Stromal cell of bone marrow (primary cell): ENCODE data around the gene TEAD1.
"Not testable (repeated sequence)": the region's sequence is repeated elsewhere in the genome, so short reads cannot be mapped to it uniquely, and the experiment has no call there.

Experiments used
- DNase-seq: peaks from one replicate; pipeline ENCODE4 v3.0.0-alpha.2; 2012; ENCODE audit warnings: low read depth

TEAD1 gene

DNA sequence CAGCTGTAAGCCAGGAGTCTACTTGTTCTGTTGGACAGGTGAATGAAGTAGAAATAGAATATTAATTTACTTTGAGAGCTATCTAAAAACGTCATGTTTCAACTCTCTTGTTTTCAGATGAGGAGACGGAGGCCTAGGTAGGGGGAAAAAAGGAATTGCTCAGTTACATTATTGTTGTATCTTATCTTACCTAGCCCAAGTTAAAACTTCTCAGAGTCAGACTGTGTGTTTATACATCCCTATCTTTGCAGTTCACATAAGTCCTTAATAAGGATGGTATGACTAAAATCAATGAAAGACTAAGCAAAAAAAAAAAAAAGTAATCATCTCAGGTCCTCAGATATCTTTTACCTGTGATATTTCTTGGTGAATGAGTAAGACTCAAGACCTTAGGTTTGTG lies 62.8 kb downstream of the TEAD1 start:
- DNase-seq = no peak

DNA sequence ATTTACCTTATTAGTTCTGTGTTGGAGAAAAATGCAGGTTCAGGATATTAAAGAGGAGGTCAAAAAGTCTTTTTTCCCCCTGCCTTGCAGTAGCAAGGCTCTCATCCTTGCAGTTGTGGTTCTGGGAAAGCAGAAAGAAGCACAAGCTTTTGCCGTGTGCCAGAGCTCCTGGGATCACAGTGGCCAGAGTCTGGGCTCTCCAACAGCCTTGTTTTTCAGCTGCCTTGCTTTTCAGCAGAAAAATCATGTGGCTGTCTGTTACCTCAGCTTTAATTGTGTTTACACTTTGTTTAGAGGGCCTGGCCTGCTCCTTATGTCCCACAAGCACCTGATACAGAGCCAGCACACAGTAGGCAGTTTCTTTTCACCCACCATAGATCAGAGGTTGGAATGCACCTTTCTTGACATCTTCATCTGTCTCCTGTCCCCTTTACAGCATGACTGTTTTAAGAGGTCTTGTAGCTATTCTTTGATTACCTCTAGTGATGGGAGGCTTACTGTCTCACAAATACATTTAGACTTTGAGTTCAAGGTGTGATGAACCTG lies 67.5 kb downstream of the TEAD1 start:
- no peak for DNase-seq

DNA sequence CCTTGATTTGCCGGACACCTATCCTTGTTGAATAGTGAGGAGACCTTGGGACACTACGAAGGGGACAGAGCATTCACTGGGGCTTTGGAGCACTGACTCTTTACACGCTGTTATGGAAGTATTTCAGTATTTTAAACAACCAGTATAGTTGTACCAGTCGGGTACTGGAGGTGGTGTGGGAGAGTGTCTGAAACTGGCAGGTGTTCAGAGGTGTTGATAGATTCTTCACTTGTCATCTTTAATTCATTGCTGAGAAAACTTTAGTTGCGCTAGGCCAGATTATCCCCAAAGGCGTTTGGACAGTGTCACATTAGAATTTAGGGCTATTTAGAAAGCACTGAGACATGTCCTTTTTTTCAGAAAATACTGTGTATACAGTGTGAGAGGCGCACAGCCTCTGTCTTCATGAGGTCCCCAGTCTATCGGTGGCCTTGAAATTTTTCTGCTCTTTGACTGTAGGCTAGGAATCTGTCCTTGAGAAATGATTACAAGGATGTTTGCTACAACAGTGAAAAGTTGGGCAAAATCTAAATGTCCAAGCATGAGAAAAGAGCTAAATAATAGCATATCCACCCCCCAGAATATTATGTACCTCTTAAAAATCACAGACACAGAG lies 69.7 kb downstream of the TEAD1 start:
- no peak for DNase-seq

DNA sequence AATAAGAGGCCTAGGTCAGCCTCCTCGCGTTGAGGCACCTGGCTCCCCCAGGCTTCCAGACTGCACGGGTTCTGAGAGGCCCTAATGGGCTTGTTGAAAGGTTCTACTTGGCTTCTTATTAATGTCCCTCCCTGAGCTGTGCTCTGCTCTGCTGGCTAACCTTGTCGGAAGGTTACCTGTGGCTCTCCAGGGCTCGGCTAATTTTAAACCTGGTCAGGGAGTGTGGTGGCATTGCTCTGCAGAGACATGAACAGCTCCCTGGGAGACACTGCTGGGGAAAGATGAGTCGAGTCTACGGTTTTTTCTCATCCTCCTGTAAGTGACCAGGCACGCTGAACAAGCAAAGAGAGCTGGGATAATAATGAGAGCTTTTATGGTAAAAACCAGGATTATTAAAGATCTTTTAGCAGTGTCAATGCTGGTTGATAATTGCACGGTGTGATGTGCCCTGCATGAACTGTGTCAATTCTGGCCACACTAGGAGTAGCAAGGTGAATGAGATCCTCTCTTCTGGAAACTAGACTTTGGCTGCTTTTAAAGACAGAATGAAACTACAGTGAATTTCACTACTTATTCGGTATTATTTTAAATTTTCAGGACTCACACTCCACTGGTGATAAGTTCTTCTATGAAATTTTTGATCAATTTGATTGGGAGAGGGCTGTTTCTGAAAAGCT lies 70.7 kb downstream of the TEAD1 start:
- no peak for DNase-seq

DNA sequence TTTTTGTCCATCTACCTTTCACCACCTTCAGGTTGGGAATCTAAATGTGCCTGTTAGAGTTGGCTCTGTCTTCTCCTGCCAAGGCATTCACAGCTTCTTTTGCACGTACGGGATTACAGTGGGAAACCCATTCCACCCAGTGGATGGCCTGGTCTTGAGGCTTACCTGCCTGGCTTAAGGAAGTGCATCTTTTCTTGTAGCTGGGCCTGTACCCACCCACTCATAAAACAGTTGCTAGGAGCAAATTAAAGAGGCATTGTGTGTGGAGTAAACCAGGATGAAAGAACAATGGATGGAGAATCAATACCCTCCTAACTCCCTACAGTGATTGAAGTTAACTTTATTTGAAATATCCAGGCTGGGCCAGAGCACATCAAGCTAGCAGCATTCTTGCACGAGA lies 71.6 kb downstream of the TEAD1 start:
- no peak for DNase-seq

DNA sequence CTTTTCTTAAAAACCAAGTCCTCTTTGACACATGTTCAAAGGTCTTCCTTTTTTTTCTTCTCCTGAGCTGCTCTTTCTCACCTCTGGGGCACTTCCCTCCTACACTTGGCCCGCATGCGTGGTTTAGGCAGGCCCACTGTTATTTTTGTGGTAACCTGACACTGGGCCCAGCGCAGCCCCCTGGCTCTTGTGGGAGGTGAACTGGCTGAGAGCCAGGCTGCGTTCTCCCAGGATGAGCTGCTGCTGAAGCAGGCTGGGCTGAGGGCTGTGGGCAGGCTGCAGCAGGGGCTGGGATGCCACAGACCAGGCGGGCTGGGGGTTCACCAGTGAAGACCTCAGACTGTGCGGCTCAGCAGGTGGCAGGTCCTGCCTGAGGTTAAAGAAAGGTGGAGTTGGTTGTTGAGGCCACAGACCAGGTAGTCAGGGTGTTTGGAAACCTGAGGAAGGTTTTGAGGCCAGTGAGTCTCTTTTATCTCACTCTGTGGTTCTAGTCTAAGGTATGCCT lies 72.4 kb downstream of the TEAD1 start:
- peak; percentile 40 for DNase-seq

DNA sequence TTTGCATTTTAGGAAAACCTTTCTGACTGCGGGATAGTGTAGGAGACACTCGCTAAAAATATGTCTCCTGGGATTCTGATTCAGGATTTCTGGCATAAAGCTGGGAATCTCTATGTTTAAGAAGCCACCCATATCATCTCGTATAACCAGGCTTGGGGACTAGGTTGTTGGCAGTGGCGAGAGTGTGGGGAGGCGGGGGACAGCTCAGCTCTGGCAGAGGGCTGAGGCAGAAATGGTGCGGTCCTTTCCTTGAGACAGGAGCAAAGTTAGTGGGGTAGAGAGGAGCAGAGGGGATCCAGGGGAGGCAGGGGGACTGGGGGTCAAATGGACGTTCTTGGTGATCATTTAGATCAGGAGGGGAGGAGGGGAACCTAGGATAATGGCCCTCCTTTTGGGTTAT lies 74.3 kb downstream of the TEAD1 start:
- DNase-seq = no peak

DNA sequence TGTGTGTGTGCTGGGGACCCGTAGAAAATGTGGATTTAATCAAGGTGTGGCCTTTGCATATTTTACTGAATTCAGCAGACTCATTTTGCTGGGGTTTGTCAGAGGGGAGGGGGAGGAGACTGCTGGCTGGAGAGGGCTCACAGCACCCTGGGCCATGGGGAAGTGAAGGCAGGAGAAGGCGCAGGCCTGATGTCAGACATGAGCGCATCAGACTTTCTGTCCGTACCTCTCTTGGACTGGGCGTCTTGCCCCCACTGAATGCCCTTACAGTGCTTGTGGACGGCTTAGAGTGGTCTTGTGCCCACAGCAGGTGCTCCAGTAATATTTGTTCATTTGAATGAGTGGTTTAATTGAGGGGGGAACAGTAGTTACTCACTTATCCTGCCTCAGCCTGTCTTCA lies 75.2 kb downstream of the TEAD1 start:
- DNase-seq = no peak

DNA sequence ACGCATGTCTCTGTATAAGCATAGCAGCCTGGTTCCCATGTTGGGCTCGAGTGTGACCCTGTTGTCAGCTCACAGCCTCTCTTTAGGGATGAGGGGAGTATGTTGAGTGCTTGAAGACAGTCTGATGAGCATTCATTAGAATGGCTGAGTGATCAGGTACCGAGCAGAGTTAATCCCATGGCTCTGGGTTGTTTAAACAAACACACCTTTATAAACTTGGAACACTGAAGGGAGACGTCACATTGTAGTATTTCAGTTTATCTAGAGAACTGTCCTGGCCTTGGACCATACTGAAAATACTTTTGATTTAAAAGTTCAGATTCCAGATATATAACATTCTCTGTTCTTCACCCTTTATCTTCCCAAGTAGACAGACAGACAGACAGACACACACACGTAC lies 76.0 kb downstream of the TEAD1 start:
- DNase-seq = no peak

DNA sequence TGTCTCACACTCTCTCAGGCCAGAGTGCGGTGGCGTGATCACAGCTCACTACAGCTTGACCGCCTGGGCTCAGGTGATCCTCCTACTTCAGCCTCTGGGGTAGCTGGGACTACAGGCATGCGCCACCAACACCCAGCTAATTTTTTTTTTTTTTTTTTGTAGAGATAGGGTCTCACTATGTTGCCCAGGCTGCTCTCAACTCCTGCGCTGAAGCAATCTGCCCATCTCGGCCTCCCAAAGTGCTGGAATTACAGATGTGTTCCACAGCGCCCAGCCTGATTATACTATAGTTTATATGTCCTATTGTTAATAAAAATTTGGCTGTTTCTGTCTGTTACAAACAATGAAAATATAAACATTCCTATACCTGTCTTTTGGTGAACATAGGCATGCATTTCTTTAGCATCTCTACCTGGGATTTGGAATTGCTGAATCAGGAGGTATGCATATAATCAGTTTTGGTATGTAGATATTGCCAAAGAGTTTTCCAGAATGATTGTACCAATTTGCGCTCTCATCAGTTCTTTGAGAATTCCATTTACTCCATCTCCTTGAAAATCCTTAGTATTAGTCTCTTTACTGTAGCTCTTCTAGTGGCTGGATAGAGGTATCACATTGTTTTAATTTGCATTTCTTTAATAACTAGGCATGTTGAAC lies 78.8 kb downstream of the TEAD1 start:
- no peak for DNase-seq

DNA sequence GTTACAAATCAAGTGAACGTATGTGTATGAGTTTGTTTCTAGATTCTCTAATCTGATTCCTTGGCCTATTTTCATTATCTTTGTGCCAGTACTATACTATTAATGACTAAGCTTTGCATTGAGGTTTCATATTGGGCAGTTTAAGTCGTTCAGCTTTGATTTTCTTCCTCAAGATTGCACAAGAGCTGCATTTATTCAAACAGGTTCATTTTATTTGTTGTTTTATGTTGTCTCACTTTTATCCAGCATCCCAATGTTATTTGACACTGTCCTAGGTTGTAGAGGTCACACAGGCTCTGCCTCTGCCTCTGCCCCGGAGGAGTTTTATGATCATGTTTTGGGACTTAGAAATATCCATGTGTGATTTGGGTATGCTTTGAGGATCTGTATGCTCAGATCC lies 79.8 kb downstream of the TEAD1 start:
- DNase-seq = no peak

DNA sequence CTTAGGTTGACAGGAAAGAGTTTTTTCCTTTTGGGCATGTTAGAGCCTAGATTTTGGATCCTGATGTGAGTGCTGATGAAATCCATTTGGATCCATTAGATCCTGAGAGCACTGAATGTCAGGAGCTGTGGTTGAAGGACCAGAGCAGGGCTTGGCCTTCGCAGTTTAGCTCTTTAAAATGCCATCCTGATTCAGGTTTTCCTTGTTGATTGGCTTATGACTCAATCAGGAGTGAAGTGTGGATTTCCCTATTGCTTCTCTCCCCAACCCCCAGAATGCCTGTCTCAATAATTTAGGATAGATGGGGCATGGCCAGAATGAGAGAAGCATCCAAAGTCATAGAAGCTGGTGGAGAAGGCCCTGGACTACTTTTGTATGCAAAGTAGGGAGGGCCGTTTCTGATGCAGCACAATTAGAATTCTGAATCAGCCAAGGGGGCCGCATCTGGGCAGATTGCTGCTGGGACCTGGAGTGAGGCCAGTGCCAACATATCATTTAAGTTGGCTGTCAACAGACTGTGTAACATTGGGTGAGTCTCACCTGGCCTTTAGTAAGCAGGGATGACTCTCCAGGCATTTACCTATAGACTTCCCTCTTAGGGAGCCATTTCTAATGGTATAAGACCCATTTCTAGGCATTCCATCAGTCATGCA lies 80.5 kb downstream of the TEAD1 start:
- no peak for DNase-seq

DNA sequence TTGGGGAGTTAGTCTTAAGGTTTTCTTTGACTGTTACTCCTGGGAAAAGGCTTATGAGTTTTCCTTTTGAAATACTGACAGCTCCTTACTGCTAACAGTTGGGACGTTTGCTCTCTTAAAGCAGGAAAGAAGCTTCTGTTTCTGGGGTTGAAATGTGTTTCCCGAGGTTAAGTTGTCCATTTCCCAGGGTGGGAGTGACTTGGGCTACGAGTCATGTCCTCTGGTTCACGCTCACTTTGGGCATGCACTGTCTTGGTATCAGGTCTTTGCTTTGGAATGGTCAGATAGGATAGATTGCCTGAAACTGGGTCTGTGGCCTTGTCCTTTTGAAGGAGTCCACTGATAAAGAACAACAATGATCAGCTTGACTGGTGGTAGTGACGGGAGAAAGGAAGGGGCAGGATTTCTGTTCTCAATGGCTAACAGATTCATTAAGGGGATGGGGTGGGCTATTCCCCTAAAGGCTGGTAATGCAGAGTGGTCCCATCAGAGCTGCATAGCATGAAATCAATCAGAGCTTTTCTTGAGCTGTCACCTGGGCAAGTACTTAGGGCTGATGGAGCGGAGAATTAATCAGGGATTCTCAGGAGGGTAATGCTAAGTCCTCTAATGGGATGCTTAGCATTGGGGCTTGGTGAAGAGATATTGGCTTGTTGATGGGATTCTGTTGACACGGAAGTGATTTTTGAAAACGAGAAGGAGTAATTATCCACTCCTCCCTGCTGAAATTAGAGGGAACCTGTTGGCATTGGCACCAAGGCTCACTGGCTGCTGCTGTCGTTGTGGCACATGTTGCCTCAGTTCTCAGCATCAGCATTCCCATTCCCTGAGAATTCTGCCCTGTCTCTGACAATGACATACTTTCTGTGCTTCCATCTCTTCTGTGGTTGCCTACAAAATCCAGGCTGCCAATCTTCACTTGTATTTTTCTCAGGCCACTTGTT lies 81.6 kb downstream of the TEAD1 start:
- DNase-seq = no peak

DNA sequence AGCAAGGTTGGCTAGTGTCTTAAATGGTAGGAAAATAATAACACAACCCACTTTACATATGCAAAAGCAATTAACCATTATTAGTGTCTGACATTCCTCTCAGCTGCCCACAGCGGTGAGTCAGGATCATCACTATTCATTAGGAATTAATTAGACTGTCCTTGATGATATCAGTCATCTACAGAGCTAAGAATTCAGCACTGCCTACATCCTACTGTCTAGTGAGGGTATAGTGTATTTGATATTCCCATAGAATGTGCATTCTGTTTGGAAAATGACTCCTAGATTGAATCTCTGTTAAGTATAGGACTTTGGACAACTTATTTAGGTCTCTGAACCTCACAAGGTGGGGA lies 82.2 kb downstream of the TEAD1 start:
- DNase-seq = no peak

DNA sequence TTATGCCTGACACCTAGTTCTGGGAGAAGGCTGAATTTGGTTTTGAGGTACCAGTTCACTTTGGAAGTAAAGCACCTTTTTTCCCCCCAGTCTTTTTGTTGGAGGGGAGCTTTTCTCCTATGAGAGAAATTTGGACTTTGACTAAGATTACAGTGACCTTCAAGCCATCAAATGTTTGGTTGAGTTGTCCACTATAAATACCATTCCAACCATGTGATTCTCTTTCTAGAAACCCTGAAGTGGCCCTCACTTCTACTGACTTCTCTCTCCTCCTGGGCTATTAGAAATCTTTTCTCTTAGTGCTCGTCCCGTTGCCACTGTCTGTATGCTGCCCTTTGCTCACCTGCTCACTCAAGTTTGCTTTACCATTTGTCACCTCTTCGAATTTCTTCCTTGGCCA lies 82.6 kb downstream of the TEAD1 start:
- DNase-seq = no peak

DNA sequence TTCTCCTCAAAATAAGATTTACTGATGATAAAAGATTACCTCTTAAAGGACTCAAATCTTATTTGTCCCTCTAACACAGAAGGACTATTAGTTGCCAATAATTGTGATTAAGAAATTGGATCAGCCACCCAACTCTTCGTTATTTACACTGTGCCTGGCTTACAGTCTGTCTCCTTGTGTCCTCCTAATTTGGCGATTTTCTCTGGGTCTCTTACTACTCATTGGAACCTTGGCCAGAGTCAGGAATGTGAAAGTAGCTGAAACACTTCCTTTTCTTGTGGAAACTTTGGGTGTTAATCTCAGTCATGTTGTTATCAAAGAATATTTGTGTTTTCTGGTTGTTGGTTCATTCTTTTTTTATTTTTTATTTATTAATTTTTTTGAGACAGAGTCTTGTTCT lies 83.2 kb downstream of the TEAD1 start:
- DNase-seq = no peak

DNA sequence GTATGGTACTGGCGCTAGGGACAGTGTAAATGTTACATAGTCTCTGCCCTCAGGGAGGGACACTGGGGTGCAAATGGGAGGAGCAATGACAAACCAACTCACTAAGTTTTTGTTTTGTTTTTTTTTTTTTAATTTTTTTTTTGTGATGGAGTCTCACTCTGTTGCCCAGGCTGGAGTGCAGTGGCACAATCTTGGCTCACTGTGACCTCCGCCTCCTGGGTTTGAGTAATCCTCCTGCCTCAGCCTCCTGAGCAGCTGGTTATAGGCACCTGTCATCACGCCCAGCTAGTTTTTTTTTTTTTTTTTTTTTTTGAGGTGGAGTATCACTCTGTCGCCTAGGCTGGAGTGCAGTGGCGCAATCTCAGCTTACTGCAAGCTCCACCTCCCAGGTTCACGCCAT lies 83.9 kb downstream of the TEAD1 start:
- DNase-seq = not testable (repeated sequence)

DNA sequence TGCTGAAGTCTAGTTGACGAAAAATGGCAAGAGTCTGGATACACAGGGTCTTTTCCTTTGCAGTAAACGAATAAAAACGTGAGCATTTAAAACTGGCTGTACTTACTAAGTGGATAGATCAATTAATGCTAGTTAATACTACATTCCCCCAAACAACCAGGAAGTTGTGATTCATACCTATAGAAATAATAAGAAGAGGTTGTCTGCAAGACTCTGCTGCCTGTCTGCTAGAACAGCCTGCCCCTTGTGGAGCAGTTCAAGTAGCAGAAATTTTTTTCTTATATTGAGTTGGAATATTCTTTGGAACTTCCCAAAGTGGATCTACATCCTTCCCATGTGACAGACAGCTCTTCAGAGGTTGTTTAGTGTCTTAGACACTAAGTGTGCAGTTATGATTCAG lies 86.8 kb downstream of the TEAD1 start:
- no peak for DNase-seq

DNA sequence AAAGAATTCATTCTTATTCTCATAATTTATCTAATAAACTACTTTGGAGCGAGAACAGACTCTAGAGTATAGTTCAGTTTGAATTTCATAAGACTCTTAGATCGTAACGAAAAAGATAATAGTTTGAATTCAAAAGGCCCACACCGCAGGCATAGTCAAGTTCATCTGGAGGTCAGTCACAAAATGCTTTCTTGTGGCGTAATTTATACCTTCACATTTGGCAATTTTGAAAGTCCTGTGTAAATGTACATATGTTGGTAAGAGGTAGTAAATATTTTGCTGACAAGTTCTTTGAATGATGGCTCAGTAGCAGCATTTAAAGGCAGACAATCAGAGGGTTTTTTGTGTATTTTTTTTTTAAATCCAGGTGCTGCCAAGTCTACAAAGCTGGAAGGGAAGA lies 88.1 kb downstream of the TEAD1 start:
- DNase-seq = no peak

DNA sequence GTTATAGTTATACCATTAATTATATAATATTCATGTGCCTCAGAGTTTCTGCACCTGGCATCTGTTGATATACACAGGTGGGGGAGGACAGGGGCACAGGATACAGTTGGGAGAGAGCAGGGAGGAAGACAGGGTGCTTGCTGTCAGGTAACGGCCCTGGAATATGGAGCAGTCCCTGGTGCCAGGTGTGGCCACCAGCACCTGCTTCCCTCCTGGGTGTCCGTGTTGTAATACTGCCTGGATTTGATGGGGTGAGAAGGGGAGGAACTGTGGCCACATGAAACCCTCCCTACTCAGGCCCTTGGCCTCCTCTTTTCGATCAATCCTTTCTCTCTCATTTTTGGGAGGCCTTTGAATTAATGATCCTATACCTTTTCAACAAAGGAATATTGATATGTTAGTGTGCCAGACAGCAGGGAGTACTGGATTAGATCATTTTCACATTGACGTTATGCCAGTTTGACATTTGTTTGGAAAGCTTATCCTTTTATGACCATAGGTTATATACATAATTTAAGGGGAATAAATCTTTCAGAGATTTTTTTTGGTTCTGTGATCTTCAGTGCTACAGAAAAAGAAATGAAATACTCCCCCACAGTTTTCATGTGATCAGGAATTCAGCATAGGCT lies 88.6 kb downstream of the TEAD1 start:
- no peak for DNase-seq
